ENCODE measurements around the gene GRIK4.

- TF ChIP-seq, protein P1, sequence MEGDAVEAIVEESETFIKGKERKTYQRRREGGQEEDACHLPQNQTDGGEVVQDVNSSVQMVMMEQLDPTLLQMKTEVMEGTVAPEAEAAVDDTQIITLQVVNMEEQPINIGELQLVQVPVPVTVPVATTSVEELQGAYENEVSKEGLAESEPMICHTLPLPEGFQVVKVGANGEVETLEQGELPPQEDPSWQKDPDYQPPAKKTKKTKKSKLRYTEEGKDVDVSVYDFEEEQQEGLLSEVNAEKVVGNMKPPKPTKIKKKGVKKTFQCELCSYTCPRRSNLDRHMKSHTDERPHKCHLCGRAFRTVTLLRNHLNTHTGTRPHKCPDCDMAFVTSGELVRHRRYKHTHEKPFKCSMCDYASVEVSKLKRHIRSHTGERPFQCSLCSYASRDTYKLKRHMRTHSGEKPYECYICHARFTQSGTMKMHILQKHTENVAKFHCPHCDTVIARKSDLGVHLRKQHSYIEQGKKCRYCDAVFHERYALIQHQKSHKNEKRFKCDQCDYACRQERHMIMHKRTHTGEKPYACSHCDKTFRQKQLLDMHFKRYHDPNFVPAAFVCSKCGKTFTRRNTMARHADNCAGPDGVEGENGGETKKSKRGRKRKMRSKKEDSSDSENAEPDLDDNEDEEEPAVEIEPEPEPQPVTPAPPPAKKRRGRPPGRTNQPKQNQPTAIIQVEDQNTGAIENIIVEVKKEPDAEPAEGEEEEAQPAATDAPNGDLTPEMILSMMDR (IDR thresholded peaks at IDR 0.05; ENCODE audit: low read depth, low read length, missing input control) = no peak
- TF ChIP-seq TAF1 (conservative IDR thresholded peaks at IDR 0.05) = no peak
- TF ChIP-seq RAD21 (IDR thresholded peaks at IDR 0.05) = no peak
- no peak for TF ChIP-seq YY1 (IDR thresholded peaks at IDR 0.05)
- TF ChIP-seq, protein P2, sequence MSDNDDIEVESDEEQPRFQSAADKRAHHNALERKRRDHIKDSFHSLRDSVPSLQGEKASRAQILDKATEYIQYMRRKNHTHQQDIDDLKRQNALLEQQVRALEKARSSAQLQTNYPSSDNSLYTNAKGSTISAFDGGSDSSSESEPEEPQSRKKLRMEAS (IDR thresholded peaks at IDR 0.05) = no peak
- no peak for TF ChIP-seq REST (IDR thresholded peaks at IDR 0.05)
- TF ChIP-seq JUND (IDR thresholded peaks at IDR 0.05) = no peak
- no peak for TF ChIP-seq SP1 (IDR thresholded peaks at IDR 0.05)
- TF ChIP-seq, protein P3, sequence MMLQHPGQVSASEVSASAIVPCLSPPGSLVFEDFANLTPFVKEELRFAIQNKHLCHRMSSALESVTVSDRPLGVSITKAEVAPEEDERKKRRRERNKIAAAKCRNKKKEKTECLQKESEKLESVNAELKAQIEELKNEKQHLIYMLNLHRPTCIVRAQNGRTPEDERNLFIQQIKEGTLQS (IDR thresholded peaks at IDR 0.05) = no peak
- no peak for TF ChIP-seq FOXA2 (IDR thresholded peaks at IDR 0.05)
- no peak for TF ChIP-seq NR2F2 (IDR thresholded peaks at IDR 0.05)
These were observed 96.5 kb downstream of the GRIK4 start for GRCh38 chr11:120608061-120608460.

Measured in liver (tissue), 3 donors.